ENCODE measurements around the gene SHLD2.
"Not testable (repeated sequence)": the region's sequence is repeated elsewhere in the genome, so short reads cannot be mapped to it uniquely, and the experiment has no call there.

Gene SHLD2

GRCh38 chr10:87089746-87090145, 5.3 kb upstream of the SHLD2 start:
- DNase-seq = no peak

- DNase-seq = no peak
Observed at GRCh38 chr10:87090779-87091178, 4.2 kb upstream of the SHLD2 start.

- DNase-seq = no peak
Observed at GRCh38 chr10:87092376-87092860, 2.6 kb upstream of the SHLD2 start.

- DNase-seq = no peak
Observed at GRCh38 chr10:87092861-87093631, 2.0 kb upstream of the SHLD2 start.

GRCh38 chr10:87093632-87094372, 1.2 kb upstream of the SHLD2 start:
- DNase-seq = peak; percentile 71

- DNase-seq = peak; percentile 79
Observed at GRCh38 chr10:87095236-87095945, 385 bp downstream of the SHLD2 start.

GRCh38 chr10:87101996-87102395, 7.0 kb downstream of the SHLD2 start:
- DNase-seq = no peak

GRCh38 chr10:87104727-87105126, 9.7 kb downstream of the SHLD2 start:
- not testable (repeated sequence) for DNase-seq

- DNase-seq = no peak
Observed at GRCh38 chr10:87105446-87106124, 10.6 kb downstream of the SHLD2 start.

GRCh38 chr10:87118122-87118521, 23.1 kb downstream of the SHLD2 start:
- not testable (repeated sequence) for DNase-seq

GRCh38 chr10:87119029-87119428, 24.0 kb downstream of the SHLD2 start:
- DNase-seq = not testable (repeated sequence)

- not testable (repeated sequence) for DNase-seq
Observed at GRCh38 chr10:87123351-87123750, 28.3 kb downstream of the SHLD2 start.

- not testable (repeated sequence) for DNase-seq
Observed at GRCh38 chr10:87127048-87127447, 32.0 kb downstream of the SHLD2 start.

GRCh38 chr10:87127607-87128156, 32.7 kb downstream of the SHLD2 start:
- DNase-seq = not testable (repeated sequence)

GRCh38 chr10:87132176-87132575, 37.2 kb downstream of the SHLD2 start:
- DNase-seq = not testable (repeated sequence)

- not testable (repeated sequence) for DNase-seq
Observed at GRCh38 chr10:87133936-87134335, 38.9 kb downstream of the SHLD2 start.

GRCh38 chr10:87134440-87134839, 39.4 kb downstream of the SHLD2 start:
- not testable (repeated sequence) for DNase-seq

GRCh38 chr10:87137478-87137877, 42.5 kb downstream of the SHLD2 start:
- DNase-seq = not testable (repeated sequence)

- DNase-seq = not testable (repeated sequence)
Observed at GRCh38 chr10:87142230-87143108, 47.5 kb downstream of the SHLD2 start.

GRCh38 chr10:87143109-87143418, 48.1 kb downstream of the SHLD2 start:
- not testable (repeated sequence) for DNase-seq

GRCh38 chr10:87145598-87145997, 50.6 kb downstream of the SHLD2 start:
- DNase-seq = not testable (repeated sequence)

Measured in stimulated activated naive CD4-positive, alpha-beta T cell treated with Interleukin-2 at 50 U/mL for 16 hours (primary cell).